GM23338 (cell line): ENCODE measurements around the gene HPCA. TPM values are rescaled to one million over a fixed set of nuclear protein-coding genes. Genes with fewer than 3 reads are reported as not detected.

Source experiments
- ATAC-seq: fragments of 200-7000 bp; cut with Tn5 transposase; 3 replicates; pipeline ENCODE4 v1.9.1; 2020
- DNase-seq: peaks from one replicate; pipeline ENCODE4 v3.0.0-alpha.2; 2015; ENCODE audit warnings: low spot score
- H2AFZ ChIP-seq: fragments of 200-600 bp; sonication (generic); 2 replicates; pipeline ENCODE4 v1.8.0; 2016; ENCODE audit warnings: antibody characterized with exemption, mild to moderate bottlenecking, moderate library complexity
- H3F3A ChIP-seq: fragments of 200-600 bp; sonication (generic); replicated peaks from 2 replicates; pipeline ENCODE4 v1.8.0; 2017; ENCODE audit warnings: antibody characterized with exemption, mixed run types, low read depth
- H3K27ac ChIP-seq: fragments of 200-600 bp; sonication (generic); 2 replicates; pipeline ENCODE4 v1.6.1; 2016; ENCODE audit warnings: low read depth
- H3K27me3 ChIP-seq: fragments of 200-600 bp; sonication (generic); 2 replicates; pipeline ENCODE4 v1.8.0; 2016; ENCODE audit warnings: mild to moderate bottlenecking, mixed run types, moderate library complexity; ENCODE audit not compliant: insufficient read depth
- H3K36me3 ChIP-seq: fragments of 200-600 bp; sonication (generic); 2 replicates; pipeline ENCODE4 v1.8.0; 2016; ENCODE audit warnings: mild to moderate bottlenecking; ENCODE audit not compliant: insufficient read depth
- H3K4me1 ChIP-seq: fragments of 200-600 bp; sonication (generic); 2 replicates; pipeline ENCODE4 v1.8.0; 2016; ENCODE audit warnings: mild to moderate bottlenecking, moderate library complexity; ENCODE audit not compliant: insufficient read depth
- H3K4me2 ChIP-seq: fragments of 200-600 bp; sonication (generic); 2 replicates; pipeline ENCODE4 v1.7.1; 2017; ENCODE audit warnings: mixed run types
- H3K4me3 ChIP-seq: fragments of 200-600 bp; sonication (generic); 2 replicates; pipeline ENCODE4 v1.6.1; 2016; ENCODE audit warnings: mixed run types
- H3K79me2 ChIP-seq: fragments of 200-600 bp; sonication (generic); replicated peaks from 2 replicates; pipeline ENCODE4 v1.8.0; 2017; ENCODE audit warnings: mild to moderate bottlenecking; ENCODE audit not compliant: insufficient read depth
- H3K9me2 ChIP-seq: fragments of 200-600 bp; sonication (generic); 2 replicates; pipeline ENCODE4 v1.8.0; 2017; ENCODE audit not compliant: insufficient read depth
- H4K20me1 ChIP-seq: fragments of 200-600 bp; sonication (generic); replicated peaks from 2 replicates; pipeline ENCODE4 v1.8.0; 2017; ENCODE audit warnings: mild to moderate bottlenecking; ENCODE audit not compliant: insufficient read depth
- H3K27ac Mint-ChIP-seq: 2 replicates; pipeline ENCODE4 v1.8.0; 2020; ENCODE audit warnings: inconsistent platforms, mild to moderate bottlenecking, moderate library complexity, mixed read lengths
- H3K27me3 Mint-ChIP-seq: 3 replicates; pipeline ENCODE4 v1.8.0; 2022; ENCODE audit warnings: low read depth, mild to moderate bottlenecking, moderate library complexity, mixed read lengths, inconsistent platforms; ENCODE audit not compliant: insufficient read depth, poor library complexity
- H3K36me3 Mint-ChIP-seq: 3 replicates; pipeline ENCODE4 v1.8.0; 2021; ENCODE audit warnings: low read depth, mild to moderate bottlenecking, inconsistent platforms, moderate library complexity, mixed read lengths
- H3K4me1 Mint-ChIP-seq: 3 replicates; pipeline ENCODE4 v1.8.0; 2020; ENCODE audit warnings: mild to moderate bottlenecking, inconsistent platforms, mixed read lengths
- H3K4me3 Mint-ChIP-seq: 3 replicates; pipeline ENCODE4 v1.8.0; 2021; ENCODE audit warnings: moderate library complexity, mild to moderate bottlenecking, inconsistent platforms, mixed read lengths
- H3K9me3 Mint-ChIP-seq: 3 replicates; pipeline ENCODE4 v1.8.0; 2020; ENCODE audit warnings: moderate library complexity, mild to moderate bottlenecking, inconsistent platforms, mixed read lengths
- CREB1 ChIP-seq: fragments of 250-450 bp; sonication (Bioruptor Pico); IDR thresholded peaks from 2 replicates; pipeline ENCODE4 v1.5.0; 2020; ENCODE audit warnings: low read depth, mild to moderate bottlenecking, moderate library complexity
- CTCF ChIP-seq, 2 experiments: fragments of 200-600 bp in 1 of 2; sonication (generic) in 1 of 2; conservative IDR thresholded peaks; 2 replicates each; pipeline versions ENCODE4 v1.5.1 to v1.6.1; 2016 to 2017; ENCODE audit warnings: antibody characterized with exemption in 2 of 2, low read depth in 2 of 2, mild to moderate bottlenecking in 2 of 2, moderate library complexity in 1 of 2
- ETS1 ChIP-seq: IDR thresholded peaks from 2 replicates; pipeline ENCODE4 v1.6.1; 2016; ENCODE audit warnings: antibody characterized with exemption
- EZH2 ChIP-seq: fragments of 200-600 bp; sonication (generic); IDR thresholded peaks from one replicate; pipeline ENCODE4 v1.8.0; 2017; ENCODE audit warnings: antibody characterized with exemption, mild to moderate bottlenecking, low read depth; ENCODE audit not compliant: unreplicated experiment
- EZH2phosphoT487 ChIP-seq: fragments of 200-600 bp; sonication (generic); IDR thresholded peaks from one replicate; pipeline ENCODE4 v1.8.1; 2018; ENCODE audit warnings: antibody characterized with exemption; ENCODE audit not compliant: unreplicated experiment
- JUNB ChIP-seq: IDR thresholded peaks from one replicate; pipeline ENCODE4 v1.6.1; 2016; ENCODE audit warnings: antibody characterized with exemption; ENCODE audit not compliant: unreplicated experiment
- NANOG ChIP-seq: IDR thresholded peaks from 2 replicates; pipeline ENCODE4 v1.6.1; 2016; ENCODE audit warnings: antibody characterized with exemption, borderline replicate concordance
- POLR2AphosphoS5 ChIP-seq: IDR thresholded peaks from 2 replicates; pipeline ENCODE4 v1.6.1; 2016; ENCODE audit warnings: antibody characterized with exemption, low read depth
- ZNF114 ChIP-seq: fragments of 250-450 bp; sonication (Bioruptor Pico); IDR thresholded peaks from 2 replicates; pipeline ENCODE4 v1.5.0; 2020; ENCODE audit warnings: mild to moderate bottlenecking, moderate library complexity
- polyA plus RNA-seq: library from polyadenylated mRNA; unstranded; fragments of >200 nt; fragmentation: Nextera tagmentation; extraction: Ambion mirVana; gene quantifications from 2 replicates; pipeline ENCODE4 v1.2.1, GENCODE V29; 2016
- total RNA-seq: library from RNA; depleted of rRNA; stranded (reverse); fragments of >200 nt; shearing (Covaris generic); gene quantifications from 2 replicates; pipeline ENCODE4 v1.2.3, GENCODE V29; 2014

HPCA gene
- total and polyA plus RNA-seq, 2 experiments from 2014 or later, result 0.35 to 0.82 TPM

GRCh38 chr1:32888677-32889420, 2.6 kb downstream of the HPCA start (continued):
- TF ChIP-seq ETS1 (no peak), CTCF (conservative IDR thresholded peaks at IDR 0.05; ENCODE audit: low read depth in 2 of 2) (no peak), EZH2phosphoT487 (no peak), CREB1 (CRISPR knock-in tag) (no peak), JUNB (no peak), NANOG (no peak), EZH2 (no peak), ZNF114 (CRISPR knock-in tag) (no peak)

GRCh38 chr1:32889731-32890278, 3.5 kb downstream of the HPCA start:
- DNase-seq (no peak), ATAC-seq (no peak)
- Histone ChIP-seq H3K4me1 (peaks cover 20% of the 10 kb centered on the region), H4K20me1 (peaks cover 6% of the 10 kb centered on the region), H3K27me3 (peaks cover 57% of the 10 kb centered on the region), H3K4me2 (no peak overlapping the region), H3K27ac (no peak overlapping the region), H3K4me3 (no peak overlapping the region), H3F3A (peaks cover 7% of the 10 kb centered on the region; the same call in 1 of the 2 replicates), H2AFZ (no peak overlapping the region), H3K36me3 (no peaks in the 10 kb centered on the region), H3K9me2 (no peaks in the 10 kb centered on the region), H3K79me2 (no peaks in the 10 kb centered on the region)
- H3K27me3 Mint-ChIP-seq, result peaks cover 39% of the 10 kb centered on the region
- no peak overlapping the region for H3K4me3 Mint-ChIP-seq
- peaks cover 5% of the 10 kb centered on the region; the same call in 2 of the 3 replicates for H3K9me3 Mint-ChIP-seq
- H3K36me3 Mint-ChIP-seq, result peaks cover 8% of the 10 kb centered on the region; the same call in 1 of the 3 replicates
- H3K4me1 Mint-ChIP-seq, result peaks cover 18% of the 10 kb centered on the region
- no peak overlapping the region for H3K27ac Mint-ChIP-seq
- TF ChIP-seq CREB1 (CRISPR knock-in tag) (no peak), CTCF (conservative IDR thresholded peaks at IDR 0.05; ENCODE audit: low read depth in 2 of 2) (no peak), POLR2AphosphoS5 (no peak)
